A673 (cell line): ENCODE data around the gene AQP12A. TPM values are rescaled to one million over a fixed set of nuclear protein-coding genes. Genes with fewer than 3 reads are reported as not detected.

Source experiments
- BruUV-seq: library from RNA; stranded (reverse); fragments of 400-500 nt; replicated peaks from 2 replicates; lab custom pipeline; 2021; lab: Mats Ljungman, UMichigan
- CTCF ChIA-PET: fragments of 300-600 bp; sonication (Branson Sonifier 250); formaldehyde crosslinking; loops from one replicate; lab custom pipeline; 2022; ENCODE audit warnings: antibody characterized with exemption; lab: Charles Lee
- POLR2A ChIA-PET: fragments of 300-600 bp; sonication (Branson Sonifier 250); formaldehyde crosslinking; loops from one replicate; lab custom pipeline; 2022; ENCODE audit warnings: antibody characterized with exemption; ENCODE audit not compliant: low non-redundant PET; lab: Charles Lee
- DNase-seq: peaks from one replicate; pipeline ENCODE4 v3.0.0-alpha.2; 2015; ENCODE audit warnings: low spot score
- H3K27ac ChIP-seq: fragments of 200-600 bp; sonication (generic); 2 replicates; pipeline ENCODE4 v1.5.1; 2016; ENCODE audit warnings: mixed run types, low read depth, mild to moderate bottlenecking, mixed read lengths, antibody characterized with exemption, low read length; ENCODE audit not compliant: poor library complexity, severe bottlenecking
- H3K27me3 ChIP-seq: fragments of 200-600 bp; sonication (generic); replicated peaks from 2 replicates; pipeline ENCODE4 v1.6.1; 2017; ENCODE audit warnings: mixed run types, low read depth, mild to moderate bottlenecking, mixed read lengths, antibody characterized with exemption, low read length; ENCODE audit not compliant: insufficient read depth, poor library complexity
- H3K36me3 ChIP-seq: fragments of 200-600 bp; sonication (generic); 2 replicates; pipeline ENCODE4 v1.6.1; 2016; ENCODE audit warnings: mixed run types, mild to moderate bottlenecking, mixed read lengths, antibody characterized with exemption, low read length; ENCODE audit not compliant: insufficient read depth, poor library complexity, severe bottlenecking
- H3K4me1 ChIP-seq: fragments of 200-600 bp; sonication (generic); 2 replicates; pipeline ENCODE4 v1.6.1; 2017; ENCODE audit warnings: mixed run types, mild to moderate bottlenecking, mixed read lengths, antibody characterized with exemption, low read length; ENCODE audit not compliant: insufficient read depth, poor library complexity, severe bottlenecking
- H3K4me3 ChIP-seq: fragments of 200-600 bp; sonication (generic); 2 replicates; pipeline ENCODE4 v1.5.1; 2016; ENCODE audit warnings: low read depth, mixed run types, mild to moderate bottlenecking, mixed read lengths, low read length; ENCODE audit not compliant: poor library complexity, severe bottlenecking
- H3K9me3 ChIP-seq: fragments of 200-600 bp; sonication (generic); 2 replicates; pipeline ENCODE4 v1.6.1; 2016; ENCODE audit warnings: mixed run types, low read depth, mild to moderate bottlenecking, mixed read lengths, antibody characterized with exemption, low read length; ENCODE audit not compliant: poor library complexity, severe bottlenecking
- CTCF ChIP-seq: fragments of 300-800, 200-600 bp; sonication (generic); conservative IDR thresholded peaks from 2 replicates; pipeline ENCODE4 v1.5.1; 2017; ENCODE audit warnings: low read depth, mild to moderate bottlenecking, antibody characterized with exemption, low read length, moderate library complexity, mixed read lengths
- EZH2 ChIP-seq: fragments of 200-600 bp; sonication (generic); IDR thresholded peaks from 2 replicates; pipeline ENCODE4 v1.6.1; 2017; ENCODE audit warnings: borderline replicate concordance, low read depth, mild to moderate bottlenecking, mixed read lengths, antibody characterized with exemption, low read length; ENCODE audit not compliant: poor library complexity, severe bottlenecking
- intact Hi-C: fragments of 100-400 bp; cut with micrococcal nuclease; formaldehyde crosslinking; loops from one replicate; pipeline ENCODE4 v1.10.0; 2022; ENCODE audit not compliant: unreplicated experiment
- total RNA-seq: library from RNA; stranded (reverse); gene quantifications from 2 replicates; pipeline ENCODE4 v1.2.3, GENCODE V29; 2021

The AQP12A gene
- total RNA-seq, 1 experiment from 2014 or later, result not detected

GRCh38 chr2:240643093-240643810, 48.4 kb upstream of the AQP12A start:
- Histone ChIP-seq H3K9me3 (no peaks in the 10 kb centered on the region), H3K27me3 (peaks cover 47% of the 10 kb centered on the region), H3K4me3 (no peak overlapping the region), H3K4me1 (no peaks in the 10 kb centered on the region), H3K36me3 (no peaks in the 10 kb centered on the region), H3K27ac (no peak overlapping the region)
- intact Hi-C loops, result no loop called here
- BruUV-seq, result no TSS peak
- ChIA-PET POLR2A (no interaction called here), CTCF (no interaction called here)
- TF ChIP-seq CTCF, result no peak
- no peak for TF ChIP-seq EZH2
- no peak for DNase-seq

GRCh38 chr2:240643811-240644150, 47.9 kb upstream of the AQP12A start:
- BruUV-seq, result no TSS peak

GRCh38 chr2:240644171-240644651, 47.5 kb upstream of the AQP12A start:
- intact Hi-C loops, result no loop called here

More at GRCh38 chr2:240643811-240644150, 47.9 kb upstream of the AQP12A start:
- no peaks in the 10 kb centered on the region for H3K9me3 ChIP-seq
- ChIA-PET POLR2A (no interaction called here), CTCF (no interaction called here)
- peaks cover 51% of the 10 kb centered on the region for H3K27me3 ChIP-seq
- DNase-seq, result no peak
- no peaks in the 10 kb centered on the region for H3K4me1 ChIP-seq
- intact Hi-C loops, result no loop called here
- H3K4me3 ChIP-seq, result no peak overlapping the region
- H3K27ac ChIP-seq, result no peak overlapping the region
- no peak for TF ChIP-seq CTCF
- TF ChIP-seq EZH2, result no peak
- H3K36me3 ChIP-seq, result no peaks in the 10 kb centered on the region

More at GRCh38 chr2:240644171-240644651, 47.5 kb upstream of the AQP12A start:
- peaks cover 52% of the 10 kb centered on the region for H3K27me3 ChIP-seq
- DNase-seq, result peak; percentile 41
- H3K4me1 ChIP-seq, result no peaks in the 10 kb centered on the region
- TF ChIP-seq CTCF (no peak), EZH2 (no peak)
- no peak overlapping the region for H3K27ac ChIP-seq
- no peaks in the 10 kb centered on the region for H3K9me3 ChIP-seq
- no peaks in the 10 kb centered on the region for H3K36me3 ChIP-seq
- CTCF ChIA-PET, result no interaction called here
- no peak overlapping the region for H3K4me3 ChIP-seq
- POLR2A ChIA-PET, result no interaction called here
- no TSS peak for BruUV-seq
